HL-60 (cell line): ENCODE data around the gene SMAD1.

Source experiments
- SPI1 ChIP-seq: IDR thresholded peaks from 2 replicates; pipeline ENCODE4 v1.6.1; 2012; ENCODE audit warnings: low read depth, mild to moderate bottlenecking, borderline replicate concordance
- TF ChIP-seq, protein P1 (sequence below): IDR thresholded peaks from one replicate; pipeline ENCODE4 v1.5.1; 2011; ENCODE audit warnings: low read length, control low read depth, inconsistent platforms; ENCODE audit not compliant: insufficient read depth
- TF ChIP-seq, protein P2 (sequence below): IDR thresholded peaks from 2 replicates; pipeline ENCODE4 v1.6.1; 2012; ENCODE audit warnings: low read depth; ENCODE audit not compliant: insufficient replicate concordance

DNA sequence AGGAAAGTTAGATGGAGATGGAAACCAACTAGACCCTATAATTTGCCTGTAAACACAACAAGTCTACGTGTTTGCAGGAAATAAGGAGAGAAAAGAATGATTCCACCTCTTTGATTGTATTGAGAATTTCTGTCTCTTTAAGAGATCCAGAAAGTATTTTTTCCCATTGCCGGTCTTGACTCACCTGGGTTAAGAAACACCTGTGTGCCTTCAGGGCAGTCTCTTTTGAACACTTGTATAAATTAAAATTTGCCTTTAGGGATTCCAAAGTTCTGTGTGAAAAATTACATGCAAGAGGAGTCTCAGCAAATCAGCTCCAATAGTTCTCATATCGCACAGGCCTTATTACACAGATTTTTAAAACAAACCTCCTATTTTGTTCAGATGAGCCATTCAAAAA lies 46.0 kb upstream of the SMAD1 start:
- TF ChIP-seq, protein P1, sequence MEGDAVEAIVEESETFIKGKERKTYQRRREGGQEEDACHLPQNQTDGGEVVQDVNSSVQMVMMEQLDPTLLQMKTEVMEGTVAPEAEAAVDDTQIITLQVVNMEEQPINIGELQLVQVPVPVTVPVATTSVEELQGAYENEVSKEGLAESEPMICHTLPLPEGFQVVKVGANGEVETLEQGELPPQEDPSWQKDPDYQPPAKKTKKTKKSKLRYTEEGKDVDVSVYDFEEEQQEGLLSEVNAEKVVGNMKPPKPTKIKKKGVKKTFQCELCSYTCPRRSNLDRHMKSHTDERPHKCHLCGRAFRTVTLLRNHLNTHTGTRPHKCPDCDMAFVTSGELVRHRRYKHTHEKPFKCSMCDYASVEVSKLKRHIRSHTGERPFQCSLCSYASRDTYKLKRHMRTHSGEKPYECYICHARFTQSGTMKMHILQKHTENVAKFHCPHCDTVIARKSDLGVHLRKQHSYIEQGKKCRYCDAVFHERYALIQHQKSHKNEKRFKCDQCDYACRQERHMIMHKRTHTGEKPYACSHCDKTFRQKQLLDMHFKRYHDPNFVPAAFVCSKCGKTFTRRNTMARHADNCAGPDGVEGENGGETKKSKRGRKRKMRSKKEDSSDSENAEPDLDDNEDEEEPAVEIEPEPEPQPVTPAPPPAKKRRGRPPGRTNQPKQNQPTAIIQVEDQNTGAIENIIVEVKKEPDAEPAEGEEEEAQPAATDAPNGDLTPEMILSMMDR: no peak
- no peak for TF ChIP-seq SPI1
- TF ChIP-seq, protein P2, sequence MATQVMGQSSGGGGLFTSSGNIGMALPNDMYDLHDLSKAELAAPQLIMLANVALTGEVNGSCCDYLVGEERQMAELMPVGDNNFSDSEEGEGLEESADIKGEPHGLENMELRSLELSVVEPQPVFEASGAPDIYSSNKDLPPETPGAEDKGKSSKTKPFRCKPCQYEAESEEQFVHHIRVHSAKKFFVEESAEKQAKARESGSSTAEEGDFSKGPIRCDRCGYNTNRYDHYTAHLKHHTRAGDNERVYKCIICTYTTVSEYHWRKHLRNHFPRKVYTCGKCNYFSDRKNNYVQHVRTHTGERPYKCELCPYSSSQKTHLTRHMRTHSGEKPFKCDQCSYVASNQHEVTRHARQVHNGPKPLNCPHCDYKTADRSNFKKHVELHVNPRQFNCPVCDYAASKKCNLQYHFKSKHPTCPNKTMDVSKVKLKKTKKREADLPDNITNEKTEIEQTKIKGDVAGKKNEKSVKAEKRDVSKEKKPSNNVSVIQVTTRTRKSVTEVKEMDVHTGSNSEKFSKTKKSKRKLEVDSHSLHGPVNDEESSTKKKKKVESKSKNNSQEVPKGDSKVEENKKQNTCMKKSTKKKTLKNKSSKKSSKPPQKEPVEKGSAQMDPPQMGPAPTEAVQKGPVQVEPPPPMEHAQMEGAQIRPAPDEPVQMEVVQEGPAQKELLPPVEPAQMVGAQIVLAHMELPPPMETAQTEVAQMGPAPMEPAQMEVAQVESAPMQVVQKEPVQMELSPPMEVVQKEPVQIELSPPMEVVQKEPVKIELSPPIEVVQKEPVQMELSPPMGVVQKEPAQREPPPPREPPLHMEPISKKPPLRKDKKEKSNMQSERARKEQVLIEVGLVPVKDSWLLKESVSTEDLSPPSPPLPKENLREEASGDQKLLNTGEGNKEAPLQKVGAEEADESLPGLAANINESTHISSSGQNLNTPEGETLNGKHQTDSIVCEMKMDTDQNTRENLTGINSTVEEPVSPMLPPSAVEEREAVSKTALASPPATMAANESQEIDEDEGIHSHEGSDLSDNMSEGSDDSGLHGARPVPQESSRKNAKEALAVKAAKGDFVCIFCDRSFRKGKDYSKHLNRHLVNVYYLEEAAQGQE: no peak
